ENCODE measurements around the gene CACNA1D.

The CACNA1D gene

GRCh38 chr3:53805463-53806159 is 311.2 kb downstream of the CACNA1D start:
- no peak overlapping the region for H3K4me3 ChIP-seq (ENCODE audit: low read length)
- no peak for DNase-seq (ENCODE audit: low read depth, low spot score)

GRCh38 chr3:53806182-53807116 is 312.0 kb downstream of the CACNA1D start:
- H3K4me3 ChIP-seq (ENCODE audit: low read length): no peak overlapping the region
- DNase-seq (ENCODE audit: low read depth, low spot score): no peak

- no peak overlapping the region for H3K4me3 ChIP-seq (ENCODE audit: low read length)
- no peak for DNase-seq (ENCODE audit: low read depth, low spot score)
These were observed 312.9 kb downstream of the CACNA1D start for GRCh38 chr3:53807117-53807810.

- H3K4me3 ChIP-seq (ENCODE audit: low read length): no peak overlapping the region
- no peak for DNase-seq (ENCODE audit: low read depth, low spot score)
These were observed 314.1 kb downstream of the CACNA1D start for GRCh38 chr3:53808496-53808895.

- DNase-seq (ENCODE audit: low read depth, low spot score): no peak
- no peak overlapping the region for H3K4me3 ChIP-seq (ENCODE audit: low read length)
These were observed 314.9 kb downstream of the CACNA1D start for GRCh38 chr3:53809267-53809666.

GRCh38 chr3:53809764-53810400 is 315.5 kb downstream of the CACNA1D start:
- DNase-seq (ENCODE audit: low read depth, low spot score): no peak

GRCh38 chr3:53811143-53811927 is 316.9 kb downstream of the CACNA1D start:
- H3K4me3 ChIP-seq (ENCODE audit: low read length): no peak overlapping the region

More at GRCh38 chr3:53809764-53810400, 315.5 kb downstream of the CACNA1D start:
- H3K4me3 ChIP-seq (ENCODE audit: low read length): no peak overlapping the region

GRCh38 chr3:53812434-53812833 is 318.0 kb downstream of the CACNA1D start:
- no peak for DNase-seq (ENCODE audit: low read depth, low spot score)
- H3K4me3 ChIP-seq (ENCODE audit: low read length): no peak overlapping the region

More at GRCh38 chr3:53811143-53811927, 316.9 kb downstream of the CACNA1D start:
- no peak for DNase-seq (ENCODE audit: low read depth, low spot score)

GRCh38 chr3:53813229-53813628 is 318.8 kb downstream of the CACNA1D start:
- DNase-seq (ENCODE audit: low read depth, low spot score): no peak
- no peak overlapping the region for H3K4me3 ChIP-seq (ENCODE audit: low read length)

- no peak for DNase-seq (ENCODE audit: low read depth, low spot score)
- no peak overlapping the region for H3K4me3 ChIP-seq (ENCODE audit: low read length)
These were observed 319.5 kb downstream of the CACNA1D start for GRCh38 chr3:53813876-53814275.

- H3K4me3 ChIP-seq (ENCODE audit: low read length): no peak overlapping the region
- no peak for DNase-seq (ENCODE audit: low read depth, low spot score)
These were observed 320.7 kb downstream of the CACNA1D start for GRCh38 chr3:53815067-53815466.

- DNase-seq (ENCODE audit: low read depth, low spot score): no peak
- H3K4me3 ChIP-seq (ENCODE audit: low read length): no peak overlapping the region
These were observed 321.2 kb downstream of the CACNA1D start for GRCh38 chr3:53815651-53816050.

GRCh38 chr3:53816425-53816824 is 322.0 kb downstream of the CACNA1D start:
- DNase-seq (ENCODE audit: low read depth, low spot score): no peak
- no peak overlapping the region for H3K4me3 ChIP-seq (ENCODE audit: low read length)

- no peak for DNase-seq (ENCODE audit: low read depth, low spot score)
- H3K4me3 ChIP-seq (ENCODE audit: low read length): no peak overlapping the region
These were observed 322.8 kb downstream of the CACNA1D start for GRCh38 chr3:53817211-53817610.

- DNase-seq (ENCODE audit: low read depth, low spot score): peak; percentile 66
- peak overlapping the region; percentile 18; the same call in 1 of the 2 replicates for H3K4me3 ChIP-seq (ENCODE audit: low read length)
These were observed 323.4 kb downstream of the CACNA1D start for GRCh38 chr3:53817809-53818208.

GRCh38 chr3:53818221-53819162 is 324.1 kb downstream of the CACNA1D start:
- DNase-seq (ENCODE audit: low read depth, low spot score): no peak
- H3K4me3 ChIP-seq (ENCODE audit: low read length): peak overlapping the region; percentile 18; the same call in 1 of the 2 replicates

GRCh38 chr3:53819163-53819868 is 324.9 kb downstream of the CACNA1D start:
- no peak for DNase-seq (ENCODE audit: low read depth, low spot score)
- H3K4me3 ChIP-seq (ENCODE audit: low read length): no peak overlapping the region

Measured in Jurkat, Clone E6-1 (cell line).